Left lobe of liver (tissue), 2 donors: Measurements from ENCODE around the gene DNAH2. TPM values are rescaled to one million over a fixed set of nuclear protein-coding genes. Genes with fewer than 3 reads are reported as not detected.
"Not testable (repeated sequence)": the region's sequence is repeated elsewhere in the genome, so short reads cannot be mapped to it uniquely, and the experiment has no call there.

Source experiments
- ATAC-seq: fragments of 200-7000 bp; cut with Tn5 transposase; one replicate; pipeline ENCODE4 v1.9.1; 2020; ENCODE audit warnings: mild to moderate bottlenecking, moderate library complexity
- DNase-seq: peaks from one replicate; pipeline ENCODE4 v3.0.0-alpha.2; 2020; ENCODE audit warnings: low spot score
- total RNA-seq: library from RNA; stranded (reverse); gene quantifications from one replicate; pipeline ENCODE4 v1.2.1, GENCODE V29; 2021
- donor health status: DM: no; HTN: no; CAD: no; lungs with moderate emphysema.
- donor health status: DM: no; HTN: yes; CAD: no.

The DNAH2 gene
- total RNA-seq, 1 donor from 2014 or later, result 0.15 TPM

GRCh38 chr17:7862692-7863437 lies 145.3 kb downstream of the DNAH2 start:
- DNase-seq (no peak), ATAC-seq (peak; percentile 15)

DNA sequence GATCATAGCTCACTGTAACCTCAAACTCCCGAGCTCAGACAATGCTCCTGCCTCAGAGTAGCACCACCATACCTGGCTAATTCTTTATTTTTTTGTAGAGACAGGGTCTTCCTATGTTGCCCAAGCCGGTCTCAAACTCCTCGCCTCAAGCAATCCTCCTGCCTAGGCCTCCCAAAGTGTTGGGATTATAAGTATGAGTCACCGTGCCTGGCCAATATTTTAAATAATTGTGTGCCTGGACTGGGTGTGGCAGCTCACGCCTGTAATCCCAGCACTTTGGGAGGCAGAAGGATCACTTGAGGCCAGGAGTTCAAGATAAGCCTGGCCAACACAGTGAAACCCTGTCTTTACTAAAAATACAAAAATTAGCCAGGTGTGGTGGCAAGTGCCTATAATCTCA lies 146.8 kb downstream of the DNAH2 start:
- not testable (repeated sequence) for ATAC-seq, DNase-seq

GRCh38 chr17:7864995-7865650 lies 147.6 kb downstream of the DNAH2 start:
- ATAC-seq (no peak), DNase-seq (no peak)

DNA sequence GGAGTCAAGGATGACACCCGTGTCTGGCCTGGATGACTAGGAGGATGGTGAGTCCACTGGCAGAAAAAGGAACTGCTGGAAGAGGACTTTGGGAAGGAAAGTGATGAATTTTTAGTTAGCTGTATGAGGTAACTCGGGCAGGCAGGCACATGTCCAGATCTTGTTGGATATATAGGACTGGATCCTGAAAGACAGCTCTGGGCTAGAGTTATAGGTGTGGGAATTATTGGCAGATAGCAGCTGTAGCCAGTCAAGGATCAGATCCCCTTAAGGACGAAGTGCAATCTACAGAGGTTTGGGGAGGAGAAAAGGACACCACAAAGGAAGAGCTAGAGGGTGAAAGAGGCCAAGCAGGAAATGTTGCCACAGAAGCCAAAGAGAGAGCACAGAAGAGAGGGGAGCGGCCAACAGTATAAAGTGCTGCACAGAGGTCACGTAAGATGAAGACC lies 150.4 kb downstream of the DNAH2 start:
- DNase-seq (no peak), ATAC-seq (no peak)

GRCh38 chr17:7873051-7873450 lies 155.5 kb downstream of the DNAH2 start:
- ATAC-seq, result no peak
- DNase-seq, result peak; percentile 5

DNA sequence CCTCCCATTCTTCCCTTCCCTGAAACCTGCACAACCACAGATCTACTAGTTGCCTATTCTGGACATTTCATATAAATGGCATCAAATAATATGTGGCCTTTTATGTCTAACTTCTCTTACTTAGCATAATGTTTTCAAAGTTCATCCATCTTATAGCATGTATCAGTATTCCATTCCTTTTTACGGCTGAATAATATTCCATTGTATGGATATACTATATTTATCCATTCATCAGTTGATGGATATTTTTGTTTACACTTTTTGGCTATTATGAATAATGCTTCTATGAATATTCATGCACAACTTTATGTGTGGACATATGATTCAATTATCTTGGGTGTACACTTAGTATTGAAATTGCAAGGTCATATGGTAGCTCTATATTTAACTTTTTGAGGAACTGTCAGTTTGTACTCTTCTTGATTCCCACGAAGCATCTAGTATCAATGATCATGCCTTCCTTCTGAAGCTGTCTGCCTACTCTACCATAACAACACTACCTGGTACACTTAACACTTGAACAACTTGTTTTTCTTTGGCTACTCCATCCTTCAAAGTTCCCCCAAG lies 158.3 kb downstream of the DNAH2 start:
- DNase-seq (no peak), ATAC-seq (no peak)

DNA sequence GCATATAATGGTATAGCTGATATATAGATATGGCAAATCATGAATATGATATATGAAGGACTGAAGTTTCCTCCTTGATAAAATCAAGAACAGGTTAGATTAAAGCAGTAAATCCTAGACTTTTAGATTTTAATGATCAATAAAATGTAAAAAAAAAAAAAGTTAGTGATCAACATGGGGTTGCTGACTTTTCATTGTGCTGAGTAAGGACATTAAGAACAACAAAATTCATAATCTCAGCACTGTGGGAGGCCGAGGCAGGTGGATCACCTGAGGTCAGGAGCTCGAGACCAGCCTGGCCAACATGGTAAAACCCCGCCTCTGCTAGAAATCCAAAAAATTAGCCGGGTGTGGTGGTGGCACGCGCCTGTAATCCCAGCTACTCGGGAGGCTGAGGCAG lies 160.7 kb downstream of the DNAH2 start:
- no peak for ATAC-seq
- no peak for DNase-seq

DNA sequence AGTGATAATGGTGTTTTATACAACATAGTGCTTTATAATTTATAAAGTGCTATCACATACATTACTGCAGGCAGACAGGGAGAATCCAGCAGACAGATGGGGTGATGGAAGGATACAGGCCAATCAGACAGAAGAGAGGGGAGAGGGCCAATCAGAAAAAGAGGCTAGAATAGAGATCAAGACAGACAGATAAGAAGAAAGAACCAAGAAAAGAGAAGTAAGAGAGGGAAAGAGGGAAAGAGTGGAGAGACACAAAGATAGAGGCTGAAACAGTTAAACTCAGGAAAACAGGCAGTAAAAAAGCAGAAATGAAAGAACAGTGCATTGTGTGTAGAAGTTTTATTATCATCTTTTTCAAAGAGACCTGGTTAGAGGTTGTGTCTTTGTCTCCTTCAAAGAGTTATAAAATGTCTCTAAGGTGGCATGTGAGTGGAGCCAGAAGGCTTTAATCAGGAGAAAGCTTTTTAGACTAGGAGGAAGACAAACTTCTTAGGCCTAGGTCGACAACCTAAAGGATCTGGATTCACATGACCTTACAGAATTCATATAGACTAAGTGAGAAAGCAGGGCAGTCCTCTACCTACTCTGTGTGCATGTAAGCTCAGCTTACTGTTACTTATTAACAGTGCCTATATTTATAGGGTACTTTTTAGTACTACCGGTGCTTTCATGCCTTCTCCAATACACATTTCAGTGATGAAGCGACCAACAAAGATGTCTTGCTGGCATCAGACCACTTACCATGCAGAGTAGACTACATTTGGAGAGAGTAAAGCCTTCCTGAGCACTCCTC lies 162.7 kb downstream of the DNAH2 start:
- no peak for ATAC-seq
- no peak for DNase-seq

DNA sequence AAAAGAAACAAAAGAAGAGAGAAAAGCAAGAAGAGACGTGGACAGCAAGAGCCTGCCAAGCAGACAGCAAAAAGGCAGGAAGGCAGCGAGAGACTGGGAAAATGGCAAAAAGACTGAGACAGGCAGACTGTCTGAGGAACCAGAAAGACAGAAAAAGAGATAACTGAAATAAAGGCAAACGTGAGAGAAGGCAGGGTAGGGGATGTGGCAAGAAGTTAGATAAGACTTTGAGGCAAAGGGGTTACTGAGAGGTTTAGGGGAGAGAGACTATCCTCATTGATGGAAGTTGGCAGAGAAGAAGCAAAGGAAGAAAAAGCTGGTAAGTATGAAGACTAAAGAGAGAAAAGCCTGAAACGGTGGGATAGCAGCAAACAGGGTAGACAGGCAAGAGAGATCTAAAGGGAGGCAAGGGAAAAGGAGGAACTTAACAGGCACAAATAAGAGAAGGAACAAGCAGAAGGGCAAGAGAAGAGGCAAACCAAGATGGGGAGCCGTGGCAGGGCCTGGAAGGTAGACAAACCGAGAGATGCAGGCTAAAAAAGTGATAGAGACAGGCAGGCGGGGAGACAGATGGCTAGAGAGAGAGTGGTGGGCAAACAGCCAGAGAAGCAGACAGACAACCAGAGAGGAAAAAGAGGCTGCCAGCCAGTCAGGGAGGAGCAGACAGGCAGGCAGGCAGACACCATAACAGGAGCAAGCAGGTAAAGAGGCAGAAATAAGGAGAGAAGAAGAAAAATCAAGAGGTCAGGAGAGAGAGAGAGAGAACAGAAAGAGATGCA lies 163.9 kb downstream of the DNAH2 start:
- ATAC-seq, result no peak

GRCh38 chr17:7882068-7882467 lies 164.5 kb downstream of the DNAH2 start:
- DNase-seq, result no peak
- ATAC-seq, result no peak

More for the DNA sequence above, 163.9 kb downstream of the DNAH2 start:
- DNase-seq, result no peak

DNA sequence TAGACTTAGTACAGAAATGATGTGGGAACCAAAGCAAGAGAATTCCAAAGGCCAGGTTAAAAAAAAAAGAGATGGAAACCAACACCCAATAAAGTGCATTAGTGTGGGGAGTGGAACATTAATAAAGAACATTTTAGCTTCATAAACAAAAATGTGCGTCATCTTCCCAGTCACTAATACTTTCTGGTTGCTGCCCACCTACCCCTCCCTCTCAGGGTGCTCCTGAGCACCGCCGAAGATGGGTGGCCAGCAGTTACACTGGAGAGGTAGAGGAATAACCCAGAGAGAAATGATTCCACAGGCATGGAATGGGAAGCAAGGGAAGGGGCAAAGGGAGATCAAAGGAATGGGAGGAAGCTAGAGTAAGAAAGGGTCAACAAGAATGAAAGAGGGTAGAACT lies 165.1 kb downstream of the DNAH2 start:
- DNase-seq (no peak), ATAC-seq (no peak)

Other genes with a start within 250 kb of the DNAH2 start
- gene ZBTB4, start 238.1 kb upstream of the DNAH2 start, total RNA-seq, result 7.9 TPM
- not detected for gene SLC35G6, start 236.3 kb upstream of the DNAH2 start, total RNA-seq
- gene POLR2A, start 233.4 kb upstream of the DNAH2 start, total RNA-seq, result 55.9 TPM
- gene TNFSF12, start 168.7 kb upstream of the DNAH2 start, total RNA-seq, result 9.3 TPM
- gene TNFSF13, start 159.0 kb upstream of the DNAH2 start, total RNA-seq, result 5.9 TPM
- gene SENP3, start 155.8 kb upstream of the DNAH2 start, total RNA-seq, result 14.1 TPM
- 44.2 TPM for gene CD68, start 138.1 kb upstream of the DNAH2 start, total RNA-seq
- 49.4 TPM for gene MPDU1, start 133.9 kb upstream of the DNAH2 start, total RNA-seq
- gene SOX15, start 127.7 kb upstream of the DNAH2 start, total RNA-seq, result 0.20 TPM
- gene FXR2, start 102.8 kb upstream of the DNAH2 start, total RNA-seq, result 19.0 TPM
- gene SAT2, start 89.9 kb upstream of the DNAH2 start, total RNA-seq, result 100 TPM
- gene SHBG, start 87.6 kb upstream of the DNAH2 start, total RNA-seq, result 4.6 TPM
- gene ATP1B2, start 66.8 kb upstream of the DNAH2 start, total RNA-seq, result 1.3 TPM
- 13.6 TPM for gene TP53, start 30.3 kb upstream of the DNAH2 start, total RNA-seq
- gene WRAP53, start 29.3 kb upstream of the DNAH2 start, total RNA-seq, result 4.9 TPM
- 0.63 TPM for gene EFNB3, start 12.5 kb upstream of the DNAH2 start, total RNA-seq
- 18.1 TPM for gene KDM6B, start 116.5 kb downstream of the DNAH2 start, total RNA-seq
- gene TMEM88, start 137.3 kb downstream of the DNAH2 start, total RNA-seq, result 1.3 TPM
- gene NAA38, start 139.8 kb downstream of the DNAH2 start, total RNA-seq, result 33.5 TPM
- gene CYB5D1, start 140.3 kb downstream of the DNAH2 start, total RNA-seq, result 12.4 TPM
- gene CHD3, start 171.0 kb downstream of the DNAH2 start, total RNA-seq, result 5.7 TPM
- 0.23 TPM for gene RNF227, start 198.5 kb downstream of the DNAH2 start, total RNA-seq
- gene KCNAB3, start 212.1 kb downstream of the DNAH2 start, total RNA-seq, result 1.3 TPM
- 41.1 TPM for gene TRAPPC1, start 214.2 kb downstream of the DNAH2 start, total RNA-seq
- gene CNTROB, start 214.5 kb downstream of the DNAH2 start, total RNA-seq, result 8.9 TPM